ENCODE results near the gene ZC3H12D.

ZC3H12D gene

DNA sequence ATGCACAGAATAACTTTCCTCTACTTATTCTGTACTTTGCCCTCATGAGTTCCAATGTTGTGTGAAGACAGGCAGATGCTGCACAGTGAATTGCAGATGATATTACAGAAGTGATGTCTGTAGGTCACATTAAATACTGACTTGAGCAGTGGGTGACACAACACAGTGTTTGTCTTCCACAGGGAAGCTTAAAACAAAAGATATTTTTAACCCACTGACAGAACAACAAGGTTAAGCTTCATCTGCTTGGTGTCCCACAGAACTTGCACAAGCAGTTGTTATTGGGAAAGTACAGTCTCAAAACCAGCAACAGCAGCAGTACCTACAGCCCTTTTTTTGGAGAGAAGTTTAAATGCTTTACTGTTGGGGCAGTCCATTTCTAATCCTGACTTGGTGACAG, 74.3 kb downstream of the ZC3H12D start:
- no peak for DNase-seq (ENCODE audit: low read depth in 2 of 2)
- TF ChIP-seq, protein P1, sequence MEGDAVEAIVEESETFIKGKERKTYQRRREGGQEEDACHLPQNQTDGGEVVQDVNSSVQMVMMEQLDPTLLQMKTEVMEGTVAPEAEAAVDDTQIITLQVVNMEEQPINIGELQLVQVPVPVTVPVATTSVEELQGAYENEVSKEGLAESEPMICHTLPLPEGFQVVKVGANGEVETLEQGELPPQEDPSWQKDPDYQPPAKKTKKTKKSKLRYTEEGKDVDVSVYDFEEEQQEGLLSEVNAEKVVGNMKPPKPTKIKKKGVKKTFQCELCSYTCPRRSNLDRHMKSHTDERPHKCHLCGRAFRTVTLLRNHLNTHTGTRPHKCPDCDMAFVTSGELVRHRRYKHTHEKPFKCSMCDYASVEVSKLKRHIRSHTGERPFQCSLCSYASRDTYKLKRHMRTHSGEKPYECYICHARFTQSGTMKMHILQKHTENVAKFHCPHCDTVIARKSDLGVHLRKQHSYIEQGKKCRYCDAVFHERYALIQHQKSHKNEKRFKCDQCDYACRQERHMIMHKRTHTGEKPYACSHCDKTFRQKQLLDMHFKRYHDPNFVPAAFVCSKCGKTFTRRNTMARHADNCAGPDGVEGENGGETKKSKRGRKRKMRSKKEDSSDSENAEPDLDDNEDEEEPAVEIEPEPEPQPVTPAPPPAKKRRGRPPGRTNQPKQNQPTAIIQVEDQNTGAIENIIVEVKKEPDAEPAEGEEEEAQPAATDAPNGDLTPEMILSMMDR (IDR thresholded peaks at IDR 0.05; ENCODE audit: low read depth, low read length) = no peak
- H3K4me3 ChIP-seq (replicated peaks in 1 of 2; ENCODE audit: low read depth in 2 of 2, low read length in 2 of 2) = no peak overlapping the region

DNA sequence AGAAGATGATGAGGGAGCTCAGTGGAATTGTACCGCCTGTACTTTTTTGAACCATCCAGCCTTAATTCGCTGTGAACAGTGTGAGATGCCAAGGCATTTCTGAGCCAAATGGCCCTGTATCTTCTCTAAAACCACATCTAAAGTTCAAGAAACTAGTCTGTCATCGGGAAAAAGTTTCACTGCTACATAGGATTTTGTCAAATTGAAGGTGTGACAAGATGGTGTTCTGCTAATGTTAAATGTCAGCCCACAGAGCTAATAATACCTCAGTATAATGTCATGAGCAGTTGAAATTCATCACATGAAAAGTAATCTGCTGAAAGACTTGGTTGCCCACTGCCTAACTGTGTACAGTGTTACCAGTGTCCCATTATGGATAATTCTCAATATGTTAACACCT, 75.2 kb downstream of the ZC3H12D start:
- DNase-seq (ENCODE audit: low read depth in 2 of 2) = no peak
- TF ChIP-seq, protein P1 (IDR thresholded peaks at IDR 0.05; ENCODE audit: low read depth, low read length) = no peak
- H3K4me3 ChIP-seq (replicated peaks in 1 of 2; ENCODE audit: low read depth in 2 of 2, low read length in 2 of 2) = no peak overlapping the region

DNA sequence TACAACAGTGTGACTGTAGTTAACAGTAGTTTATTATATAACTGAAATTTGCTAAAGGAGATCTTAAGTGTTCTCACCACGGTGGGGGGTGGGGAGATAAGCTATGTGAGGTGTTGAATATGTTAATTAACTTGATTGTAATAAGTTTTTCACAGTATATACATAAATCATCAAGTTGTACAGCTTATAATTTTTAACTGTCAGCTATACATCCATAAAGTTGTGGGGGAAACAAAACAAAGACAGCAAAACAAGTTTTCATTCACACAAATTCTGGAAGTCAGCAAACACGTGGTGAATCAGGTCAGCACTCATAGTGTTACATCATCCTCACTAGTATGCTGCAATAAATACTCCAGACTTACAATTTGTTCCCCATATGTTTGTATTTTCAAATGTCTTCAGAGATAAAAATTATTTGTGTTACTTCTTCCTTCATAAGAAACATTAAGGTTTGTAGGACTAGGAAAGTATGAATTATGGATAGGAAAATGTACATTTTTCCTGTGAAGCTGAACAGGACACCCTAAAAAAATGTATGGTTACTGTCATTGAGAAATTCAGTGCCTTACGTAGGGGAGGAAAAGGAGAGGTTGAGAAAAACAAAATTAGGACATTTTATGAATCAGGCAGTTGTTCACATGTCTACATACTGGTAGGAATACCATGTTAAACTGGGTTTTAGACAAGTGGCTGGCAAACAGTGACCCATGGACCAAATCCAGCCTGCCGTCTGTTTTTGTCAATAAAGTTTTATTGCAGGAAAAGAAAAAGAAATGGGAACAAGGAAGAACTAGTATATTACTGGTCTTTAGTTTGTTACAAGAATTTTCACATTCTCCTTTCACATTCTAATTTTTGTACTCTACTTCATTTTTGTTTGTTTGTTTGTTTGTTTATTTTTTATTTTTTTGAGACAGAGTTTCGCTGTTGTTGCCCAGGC, 78.7 kb downstream of the ZC3H12D start:
- DNase-seq (ENCODE audit: low read depth in 2 of 2) = peak; percentile 42 to 67
- TF ChIP-seq, protein P1 (IDR thresholded peaks at IDR 0.05; ENCODE audit: low read depth, low read length) = no peak
- no peak overlapping the region for H3K4me3 ChIP-seq (replicated peaks in 1 of 2; ENCODE audit: low read depth in 2 of 2, low read length in 2 of 2)

DNA sequence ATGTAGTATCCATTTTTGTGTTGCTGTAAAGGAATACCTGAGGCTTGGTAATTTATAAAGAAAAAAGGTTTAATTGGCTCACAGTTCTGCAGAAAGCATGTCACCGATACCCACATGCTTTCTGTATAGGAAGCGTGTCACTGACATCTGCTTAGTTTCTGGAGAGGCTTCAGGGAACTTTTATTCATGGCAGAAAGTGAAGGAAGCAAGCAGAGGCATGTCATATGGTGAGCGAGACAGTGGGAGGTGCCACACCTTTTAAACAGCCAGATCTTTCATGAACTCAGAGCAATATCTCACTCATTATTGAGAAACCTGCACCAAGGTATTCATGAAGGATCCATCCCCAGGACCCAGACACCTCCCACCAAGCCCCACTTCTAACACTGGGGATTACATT, 81.3 kb downstream of the ZC3H12D start:
- no peak for DNase-seq (ENCODE audit: low read depth in 2 of 2)
- TF ChIP-seq, protein P1 (IDR thresholded peaks at IDR 0.05; ENCODE audit: low read depth, low read length) = no peak
- H3K4me3 ChIP-seq (replicated peaks in 1 of 2; ENCODE audit: low read depth in 2 of 2, low read length in 2 of 2) = no peak overlapping the region

DNA sequence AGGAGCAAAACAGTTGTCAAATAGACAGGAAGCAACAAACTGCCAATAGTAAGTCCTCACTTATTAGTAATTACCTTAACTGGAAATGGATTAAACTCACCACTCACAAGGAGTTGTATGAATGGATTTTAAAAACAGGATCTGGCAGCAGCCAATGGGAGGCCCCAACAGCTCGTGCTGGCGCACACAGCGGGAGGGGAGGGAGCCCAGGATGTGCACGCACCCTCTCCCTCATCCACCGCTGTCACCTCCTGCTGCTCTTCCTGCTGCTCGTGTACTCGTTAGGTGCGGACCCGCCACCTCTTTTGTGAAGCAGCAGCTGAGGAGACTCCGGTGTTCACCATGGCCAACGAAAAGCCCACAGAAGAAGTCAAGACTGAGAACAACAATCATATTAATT, 84.8 kb downstream of the ZC3H12D start, which contains the start of gene SUMO4:
TSS of gene SUMO4 (plus strand) at position 213 of the 400 bp plus-strand sequence. CDS start at position 343, 130 bp downstream.
- no peak for DNase-seq (ENCODE audit: low read depth in 2 of 2)
- TF ChIP-seq, protein P1 (IDR thresholded peaks at IDR 0.05; ENCODE audit: low read depth, low read length) = no peak
- no peak within 1 kb of the TSS for H3K4me3 ChIP-seq (replicated peaks in 1 of 2; ENCODE audit: low read depth in 2 of 2, low read length in 2 of 2)

DNA sequence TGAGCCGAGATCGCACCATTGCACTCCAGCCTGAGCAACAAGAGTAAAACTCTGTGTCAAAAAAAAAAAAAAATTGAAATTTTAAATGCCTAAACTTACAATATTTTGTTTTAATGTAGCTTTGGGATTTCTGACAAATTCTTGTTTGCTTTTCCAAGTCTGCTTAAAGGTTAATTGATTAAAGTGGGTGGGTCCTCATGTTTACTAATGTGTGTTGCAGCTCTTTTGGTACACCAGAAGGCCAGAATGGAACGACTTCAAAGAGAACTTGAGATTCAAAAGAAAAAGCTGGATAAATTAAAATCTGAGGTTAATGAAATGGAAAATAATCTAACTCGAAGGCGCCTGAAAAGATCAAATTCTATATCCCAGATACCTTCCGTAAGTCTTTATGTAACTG, 87.4 kb downstream of the ZC3H12D start:
- no peak for DNase-seq (ENCODE audit: low read depth in 2 of 2)
- TF ChIP-seq, protein P1 (IDR thresholded peaks at IDR 0.05; ENCODE audit: low read depth, low read length) = no peak
- H3K4me3 ChIP-seq (replicated peaks in 1 of 2; ENCODE audit: low read depth in 2 of 2, low read length in 2 of 2) = no peak overlapping the region
